GM18526 (cell line): ENCODE data around the gene MEF2B.

Experiments used
- POLR2A ChIP-seq: IDR thresholded peaks from 3 replicates; pipeline ENCODE4 v1.6.1; 2011; ENCODE audit not compliant: insufficient read length; ENCODE audit errors: extremely low read depth

The MEF2B gene

GRCh38 chr19:19122902-19123301 lies 47.2 kb downstream of the MEF2B start:
- TF ChIP-seq POLR2A: no peak

GRCh38 chr19:19121371-19121770 lies 48.7 kb downstream of the MEF2B start:
- TF ChIP-seq POLR2A: no peak

- no peak for TF ChIP-seq POLR2A
These were observed 49.5 kb downstream of the MEF2B start for GRCh38 chr19:19120308-19121231.

- no peak for TF ChIP-seq POLR2A
These were observed 50.5 kb downstream of the MEF2B start for GRCh38 chr19:19119325-19120237.

- TF ChIP-seq POLR2A: no peak
These were observed 54.1 kb downstream of the MEF2B start for GRCh38 chr19:19115954-19116353.

- no peak for TF ChIP-seq POLR2A
These were observed 56.9 kb downstream of the MEF2B start for GRCh38 chr19:19113040-19113626.

GRCh38 chr19:19111967-19112580 lies 58.0 kb downstream of the MEF2B start:
- TF ChIP-seq POLR2A: no peak

- TF ChIP-seq POLR2A: no peak
These were observed 58.8 kb downstream of the MEF2B start for GRCh38 chr19:19111136-19111835.

- no peak for TF ChIP-seq POLR2A
These were observed 59.5 kb downstream of the MEF2B start for GRCh38 chr19:19110410-19111135.

- no peak for TF ChIP-seq POLR2A
These were observed 60.5 kb downstream of the MEF2B start for GRCh38 chr19:19109601-19110000.

- TF ChIP-seq POLR2A: no peak
These were observed 62.4 kb downstream of the MEF2B start for GRCh38 chr19:19107654-19108053.

- TF ChIP-seq POLR2A: no peak
These were observed 64.0 kb downstream of the MEF2B start for GRCh38 chr19:19106056-19106551.

- no peak for TF ChIP-seq POLR2A
These were observed 64.6 kb downstream of the MEF2B start for GRCh38 chr19:19105365-19106055.
